Smooth muscle cell (in vitro differentiated cells): ENCODE results near the gene DCHS1. TPM values are rescaled to one million over a fixed set of nuclear protein-coding genes. Genes with fewer than 3 reads are reported as not detected.

Experiments
- DNase-seq: peaks from one replicate; lab custom pipeline; 2025; ENCODE audit not compliant: unreplicated experiment; lab: John Stamatoyannopoulos, UW
- H2AFZ ChIP-seq: fragments of 200-600 bp; sonication (generic); 2 replicates; pipeline ENCODE4 v1.6.0; 2016; ENCODE audit warnings: antibody characterized with exemption, low read depth, mild to moderate bottlenecking
- H3F3A ChIP-seq: fragments of 200-600 bp; sonication (generic); 2 replicates; pipeline ENCODE4 v1.6.0; 2017; ENCODE audit warnings: antibody characterized with exemption, low read depth
- H3K27ac ChIP-seq: fragments of 200-600 bp; sonication (generic); 2 replicates; pipeline ENCODE4 v1.5.1; 2016; ENCODE audit warnings: low read depth, mild to moderate bottlenecking
- H3K27me3 ChIP-seq: fragments of 200-600 bp; sonication (generic); 2 replicates; pipeline ENCODE4 v1.6.1; 2016; ENCODE audit warnings: low read depth, mild to moderate bottlenecking
- H3K36me3 ChIP-seq: fragments of 200-600 bp; sonication (generic); 2 replicates; pipeline ENCODE4 v1.5.1; 2016; ENCODE audit warnings: low read depth
- H3K4me1 ChIP-seq: fragments of 200-600 bp; sonication (generic); 2 replicates; pipeline ENCODE4 v1.5.1; 2016; ENCODE audit warnings: low read depth
- H3K4me2 ChIP-seq: fragments of 200-600 bp; sonication (generic); 2 replicates; pipeline ENCODE4 v1.6.0; 2016; ENCODE audit warnings: mild to moderate bottlenecking
- H3K4me3 ChIP-seq: fragments of 200-600 bp; sonication (generic); 2 replicates; pipeline ENCODE4 v1.5.1; 2016; ENCODE audit warnings: mild to moderate bottlenecking
- H3K79me2 ChIP-seq: fragments of 200-600 bp; sonication (generic); 2 replicates; pipeline ENCODE4 v1.6.0; 2016; ENCODE audit warnings: low read depth, mild to moderate bottlenecking
- H3K9ac ChIP-seq: fragments of 200-600 bp; sonication (generic); 2 replicates; pipeline ENCODE4 v1.6.0; 2016; ENCODE audit warnings: low read depth
- H3K9me3 ChIP-seq: fragments of 200-600 bp; sonication (generic); replicated peaks from 2 replicates; pipeline ENCODE4 v1.5.1; 2016; ENCODE audit warnings: low read depth
- H4K20me1 ChIP-seq: fragments of 200-600 bp; sonication (generic); 2 replicates; pipeline ENCODE4 v1.6.0; 2016; ENCODE audit warnings: low read depth
- WGBS: methylation state at CpG from one replicate; pipeline ENCODE4 v1.1.7; 2016; ENCODE audit warnings: low lambda C conversion rate; 5-methylcytosine and 5-hydroxymethylcytosine counted together
- polyA plus RNA-seq: library from polyadenylated mRNA; unstranded; fragments of >200 nt; fragmentation: Nextera tagmentation; extraction: Ambion mirVana; gene quantifications from 2 replicates; pipeline ENCODE4 v1.2.1, GENCODE V29; 2016
- total RNA-seq: library from RNA; depleted of rRNA; stranded (reverse); fragments of >200 nt; gene quantifications from 2 replicates; pipeline ENCODE4 v1.2.3, GENCODE V29; 2014
- TF ChIP-seq, protein P1 (sequence below): fragments of 200-600 bp; sonication (generic); IDR thresholded peaks from 2 replicates; pipeline ENCODE4 v1.5.1; 2017; ENCODE audit warnings: borderline replicate concordance, mild to moderate bottlenecking, antibody characterized with exemption; ENCODE audit not compliant: insufficient read depth, poor library complexity, severe bottlenecking

The DCHS1 gene
- total and polyA plus RNA-seq, 2 experiments from 2014 or later: 24.5 to 34.2 TPM

GRCh38 chr11:6612213-6613041 is 43.2 kb downstream of the DCHS1 start, which contains the start of gene TAF10:
Gene TAF10, minus strand, starts transcription at chr11:6612216. Its CDS starts 27 bp downstream, at chr11:6612189.
- Histone ChIP-seq H3K9ac (peak within 1 kb of the TSS; percentile 90), H3K4me2 (peak within 1 kb of the TSS; percentile 96), H3K4me1 (peaks cover 17% of the 10 kb centered on the region), H4K20me1 (peaks cover under 1% of the 10 kb centered on the region), H3K36me3 (no peaks in the 10 kb centered on the region), H3K79me2 (peaks cover 41% of the 10 kb centered on the region), H3K4me3 (peak within 1 kb of the TSS; percentile 67), H2AFZ (peak within 1 kb of the TSS; percentile 49), H3F3A (peaks cover 42% of the 10 kb centered on the region), H3K27ac (peak within 1 kb of the TSS; percentile 99), H3K27me3 (no peaks in the 10 kb centered on the region), H3K9me3 (no peaks in the 10 kb centered on the region)
- DNase-seq: peak; percentile 83
- 1% methylated on average over 51 of the region's 51 CpGs for WGBS
- TF ChIP-seq, protein P1, sequence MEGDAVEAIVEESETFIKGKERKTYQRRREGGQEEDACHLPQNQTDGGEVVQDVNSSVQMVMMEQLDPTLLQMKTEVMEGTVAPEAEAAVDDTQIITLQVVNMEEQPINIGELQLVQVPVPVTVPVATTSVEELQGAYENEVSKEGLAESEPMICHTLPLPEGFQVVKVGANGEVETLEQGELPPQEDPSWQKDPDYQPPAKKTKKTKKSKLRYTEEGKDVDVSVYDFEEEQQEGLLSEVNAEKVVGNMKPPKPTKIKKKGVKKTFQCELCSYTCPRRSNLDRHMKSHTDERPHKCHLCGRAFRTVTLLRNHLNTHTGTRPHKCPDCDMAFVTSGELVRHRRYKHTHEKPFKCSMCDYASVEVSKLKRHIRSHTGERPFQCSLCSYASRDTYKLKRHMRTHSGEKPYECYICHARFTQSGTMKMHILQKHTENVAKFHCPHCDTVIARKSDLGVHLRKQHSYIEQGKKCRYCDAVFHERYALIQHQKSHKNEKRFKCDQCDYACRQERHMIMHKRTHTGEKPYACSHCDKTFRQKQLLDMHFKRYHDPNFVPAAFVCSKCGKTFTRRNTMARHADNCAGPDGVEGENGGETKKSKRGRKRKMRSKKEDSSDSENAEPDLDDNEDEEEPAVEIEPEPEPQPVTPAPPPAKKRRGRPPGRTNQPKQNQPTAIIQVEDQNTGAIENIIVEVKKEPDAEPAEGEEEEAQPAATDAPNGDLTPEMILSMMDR: peak; percentile 32

GRCh38 chr11:6611963-6612212 is 43.7 kb downstream of the DCHS1 start:
- Histone ChIP-seq H3K9ac (peak overlapping the region; percentile 90), H4K20me1 (peaks cover 4% of the 10 kb centered on the region), H3K36me3 (no peaks in the 10 kb centered on the region), H3K9me3 (no peaks in the 10 kb centered on the region), H2AFZ (no peak overlapping the region), H3K4me1 (peaks cover 22% of the 10 kb centered on the region), H3F3A (peaks cover 46% of the 10 kb centered on the region), H3K27me3 (no peaks in the 10 kb centered on the region), H3K4me3 (peak overlapping the region; percentile 67), H3K4me2 (peak overlapping the region; percentile 90), H3K79me2 (peaks cover 41% of the 10 kb centered on the region), H3K27ac (peak overlapping the region; percentile 99)
- 0% methylated on average over 10 of the region's 36 CpGs for WGBS
- no peak for DNase-seq
- TF ChIP-seq, protein P1: no peak

DNA sequence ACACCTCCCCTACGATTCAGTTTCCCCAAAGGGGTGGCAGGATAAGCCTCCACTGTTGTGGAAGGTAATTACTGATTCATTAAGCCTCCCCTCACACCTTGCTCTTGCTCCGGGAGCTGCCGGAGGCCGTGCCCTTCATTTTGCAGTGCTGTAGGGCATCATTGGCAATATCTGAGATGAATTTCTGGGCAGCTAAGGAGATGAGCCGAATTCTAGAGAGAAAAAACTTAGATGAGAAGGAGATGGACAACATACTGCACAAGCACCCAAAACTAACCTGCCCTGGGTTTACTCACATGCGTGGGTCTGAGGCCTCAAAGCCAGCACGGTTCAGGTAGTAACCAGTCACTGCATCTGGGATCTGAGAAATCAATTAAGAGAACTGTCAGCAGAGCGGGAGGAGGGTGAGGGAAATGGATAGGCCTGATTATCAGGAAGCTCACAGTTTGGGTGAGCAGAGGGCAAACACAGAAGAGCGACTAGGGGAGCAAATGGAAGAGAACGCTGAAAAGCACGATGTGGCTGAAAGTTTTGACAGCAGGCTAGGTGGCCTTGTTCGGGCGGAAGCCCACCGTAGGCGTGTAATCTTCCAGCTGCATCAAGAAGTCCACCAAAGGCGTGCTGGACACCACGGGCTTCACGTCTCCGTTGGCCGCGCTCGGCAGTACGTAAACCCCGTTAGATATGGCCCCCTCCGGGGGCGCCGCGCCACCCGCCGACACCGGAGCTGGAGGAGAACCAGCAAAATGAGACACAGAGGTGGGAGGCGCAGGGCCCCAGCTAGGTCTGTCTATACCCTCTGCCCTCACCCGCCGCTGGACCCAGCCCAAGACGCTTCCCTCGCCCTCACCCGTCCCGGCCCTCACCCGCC is 44.3 kb downstream of the DCHS1 start:
- peaks cover 50% of the 10 kb centered on the region for H3F3A ChIP-seq
- no peak overlapping the region for H2AFZ ChIP-seq
- H3K9me3 ChIP-seq: no peaks in the 10 kb centered on the region
- peak overlapping the region; percentile 67 for H3K4me3 ChIP-seq
- TF ChIP-seq, protein P1: no peak
- H3K9ac ChIP-seq: peak overlapping the region; percentile 90
- H3K36me3 ChIP-seq: no peaks in the 10 kb centered on the region
- peaks cover 4% of the 10 kb centered on the region for H4K20me1 ChIP-seq
- H3K79me2 ChIP-seq: peaks cover 45% of the 10 kb centered on the region
- peak overlapping the region; percentile 90 for H3K4me2 ChIP-seq
- peak overlapping the region; percentile 99 for H3K27ac ChIP-seq
- WGBS: 17% methylated on average over 38 of the region's 39 CpGs
- no peaks in the 10 kb centered on the region for H3K27me3 ChIP-seq
- no peak for DNase-seq
- peaks cover 27% of the 10 kb centered on the region for H3K4me1 ChIP-seq
